ENCODE data around the gene GTF3A.

GTF3A gene

DNA sequence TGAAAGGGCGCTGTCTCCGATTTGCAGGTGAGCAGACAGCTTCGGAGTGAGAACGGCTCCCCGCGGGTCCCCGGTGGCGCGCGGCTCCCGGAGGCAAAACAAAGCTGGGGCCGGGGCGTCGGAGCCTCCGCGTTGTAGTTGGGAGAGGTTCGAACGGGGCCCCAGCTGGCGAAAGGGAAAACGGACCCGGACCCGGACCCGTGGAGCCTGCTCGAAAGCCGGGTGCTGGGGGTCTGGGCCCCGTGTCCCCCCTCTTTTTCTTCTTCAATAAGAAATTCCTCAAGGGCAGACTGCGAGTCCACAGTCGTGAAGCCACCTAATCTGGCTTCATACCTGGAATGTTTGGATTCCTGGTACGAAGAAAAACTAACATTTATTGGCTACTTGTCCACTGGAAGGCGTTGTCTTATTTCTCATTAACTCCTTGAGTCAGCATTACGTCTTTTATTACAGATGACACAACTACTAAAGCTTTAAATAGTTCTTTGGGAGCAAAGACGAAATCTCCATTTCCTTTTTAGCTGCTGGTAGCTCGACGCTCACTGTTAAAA is 26.6 kb downstream of the GTF3A start:
- TF ChIP-seq, protein P1, sequence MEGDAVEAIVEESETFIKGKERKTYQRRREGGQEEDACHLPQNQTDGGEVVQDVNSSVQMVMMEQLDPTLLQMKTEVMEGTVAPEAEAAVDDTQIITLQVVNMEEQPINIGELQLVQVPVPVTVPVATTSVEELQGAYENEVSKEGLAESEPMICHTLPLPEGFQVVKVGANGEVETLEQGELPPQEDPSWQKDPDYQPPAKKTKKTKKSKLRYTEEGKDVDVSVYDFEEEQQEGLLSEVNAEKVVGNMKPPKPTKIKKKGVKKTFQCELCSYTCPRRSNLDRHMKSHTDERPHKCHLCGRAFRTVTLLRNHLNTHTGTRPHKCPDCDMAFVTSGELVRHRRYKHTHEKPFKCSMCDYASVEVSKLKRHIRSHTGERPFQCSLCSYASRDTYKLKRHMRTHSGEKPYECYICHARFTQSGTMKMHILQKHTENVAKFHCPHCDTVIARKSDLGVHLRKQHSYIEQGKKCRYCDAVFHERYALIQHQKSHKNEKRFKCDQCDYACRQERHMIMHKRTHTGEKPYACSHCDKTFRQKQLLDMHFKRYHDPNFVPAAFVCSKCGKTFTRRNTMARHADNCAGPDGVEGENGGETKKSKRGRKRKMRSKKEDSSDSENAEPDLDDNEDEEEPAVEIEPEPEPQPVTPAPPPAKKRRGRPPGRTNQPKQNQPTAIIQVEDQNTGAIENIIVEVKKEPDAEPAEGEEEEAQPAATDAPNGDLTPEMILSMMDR (conservative IDR thresholded peaks at IDR 0.05; ENCODE audit: control insufficient read depth, insufficient read depth, low read depth, low read length), result no peak
- H3K4me3 ChIP-seq (ENCODE audit: control insufficient read depth, low read depth, low read length), result peak overlapping the region; percentile 80
- DNase-seq (ENCODE audit: low read depth), result peak; percentile 64

DNA sequence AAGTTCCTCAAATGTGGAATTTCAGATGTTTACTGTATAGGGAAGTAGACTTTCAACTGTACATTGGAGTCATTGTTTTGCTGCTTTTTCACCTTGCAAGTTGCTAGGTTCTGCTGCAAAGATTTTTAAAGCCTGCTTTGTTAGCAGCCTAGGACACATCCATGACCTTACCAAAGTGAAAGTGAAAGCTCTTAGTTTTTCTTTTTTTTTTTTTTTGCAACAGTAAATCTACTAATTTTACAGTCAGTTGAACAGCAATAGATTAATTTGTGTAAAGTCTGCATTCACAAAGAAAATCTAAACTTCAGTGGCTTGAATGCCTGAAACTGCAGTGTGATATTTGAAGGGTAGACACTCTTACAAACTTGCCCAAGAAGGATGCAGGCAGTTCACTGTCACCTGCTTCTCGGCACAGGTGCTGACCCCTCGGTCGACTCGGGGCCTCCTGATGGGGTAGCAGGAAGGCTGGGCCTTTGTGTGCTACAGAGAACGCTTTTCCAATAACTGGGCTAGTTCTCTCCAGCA is 31.0 kb downstream of the GTF3A start:
- no peak overlapping the region for H3K4me3 ChIP-seq (ENCODE audit: control insufficient read depth, low read depth, low read length)
- DNase-seq (ENCODE audit: low read depth), result no peak
- TF ChIP-seq, protein P1 (conservative IDR thresholded peaks at IDR 0.05; ENCODE audit: control insufficient read depth, insufficient read depth, low read depth, low read length), result no peak

- no peak overlapping the region for H3K4me3 ChIP-seq (ENCODE audit: control insufficient read depth, low read depth, low read length)
- TF ChIP-seq, protein P1 (conservative IDR thresholded peaks at IDR 0.05; ENCODE audit: control insufficient read depth, insufficient read depth, low read depth, low read length), result no peak
- no peak for DNase-seq (ENCODE audit: low read depth)
Measured at GRCh38 chr13:27461940-27462584, 37.6 kb downstream of the GTF3A start.

- TF ChIP-seq, protein P1 (conservative IDR thresholded peaks at IDR 0.05; ENCODE audit: control insufficient read depth, insufficient read depth, low read depth, low read length), result no peak
- H3K4me3 ChIP-seq (ENCODE audit: control insufficient read depth, low read depth, low read length), result no peak overlapping the region
- no peak for DNase-seq (ENCODE audit: low read depth)
Measured at GRCh38 chr13:27463500-27463899, 39.1 kb downstream of the GTF3A start.

DNA sequence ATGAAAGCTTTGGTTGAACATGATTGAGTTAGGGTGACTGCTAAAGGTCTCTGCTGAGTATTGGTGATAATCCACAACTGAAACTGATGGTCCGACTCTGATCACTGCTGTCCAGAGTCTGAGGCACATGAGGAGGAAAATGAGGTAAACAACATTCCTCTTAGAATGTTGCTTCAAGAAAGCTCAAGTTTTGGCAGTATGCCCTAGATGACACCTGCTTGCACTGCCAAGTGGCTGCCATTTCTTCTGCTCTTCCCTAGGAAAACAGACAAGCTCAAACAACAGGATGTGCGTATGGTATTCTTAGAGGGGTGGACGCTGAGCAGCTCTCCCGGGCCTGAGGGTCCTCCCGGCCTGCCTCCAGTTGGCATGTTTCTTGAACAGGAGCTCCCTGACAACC is 41.2 kb downstream of the GTF3A start:
- no peak overlapping the region for H3K4me3 ChIP-seq (ENCODE audit: control insufficient read depth, low read depth, low read length)
- TF ChIP-seq, protein P1 (conservative IDR thresholded peaks at IDR 0.05; ENCODE audit: control insufficient read depth, insufficient read depth, low read depth, low read length), result no peak
- DNase-seq (ENCODE audit: low read depth), result no peak

- TF ChIP-seq, protein P1 (conservative IDR thresholded peaks at IDR 0.05; ENCODE audit: control insufficient read depth, insufficient read depth, low read depth, low read length), result no peak
- DNase-seq (ENCODE audit: low read depth), result no peak
- no peak overlapping the region for H3K4me3 ChIP-seq (ENCODE audit: control insufficient read depth, low read depth, low read length)
Measured at GRCh38 chr13:27466513-27466912, 42.1 kb downstream of the GTF3A start.

Measured in fibroblast of mammary gland (primary cell).